Panc1 (cell line): ENCODE results near the gene HOTAIR. TPM values are rescaled to one million over a fixed set of nuclear protein-coding genes. Genes with fewer than 3 reads are reported as not detected.

ENCODE experiments used
- ATAC-seq: fragments of 200-7000 bp; cut with Tn5 transposase; 2 replicates; pipeline ENCODE4 v1.9.1; 2020; ENCODE audit warnings: mild to moderate bottlenecking, moderate library complexity
- BruUV-seq: library from RNA; stranded (reverse); fragments of 400-500 nt; replicated peaks from 2 replicates; lab custom pipeline; 2021; lab: Mats Ljungman, UMichigan
- CTCF ChIA-PET: fragments of 300-600 bp; sonication (Branson Sonifier 250); formaldehyde crosslinking; loops from one replicate; lab custom pipeline; 2022; ENCODE audit warnings: antibody characterized with exemption; lab: Charles Lee
- POLR2A ChIA-PET: fragments of 300-600 bp; sonication (Branson Sonifier 250); formaldehyde crosslinking; loops from one replicate; lab custom pipeline; 2022; ENCODE audit warnings: antibody characterized with exemption; lab: Charles Lee
- DNase-seq: peaks from one replicate; pipeline ENCODE4 v3.0.0-alpha.2; 2010; ENCODE audit warnings: low read depth, low spot score
- H3K27ac ChIP-seq: 2 replicates; pipeline ENCODE4 v1.5.1; 2011; ENCODE audit warnings: mild to moderate bottlenecking, low read length, inconsistent platforms
- H3K27me3 ChIP-seq: fragments of 200-500 bp; sonication (Bioruptor generic); 2 replicates; pipeline ENCODE4 v1.6.0; 2014; ENCODE audit warnings: low read length, inconsistent platforms; ENCODE audit not compliant: control insufficient read depth, insufficient read depth
- H3K36me3 ChIP-seq: fragments of 200-500 bp; sonication (Bioruptor generic); 2 replicates; pipeline ENCODE4 v1.5.1; 2014; ENCODE audit warnings: inconsistent platforms, mild to moderate bottlenecking, low read length, moderate library complexity; ENCODE audit not compliant: control insufficient read depth, insufficient read depth
- H3K4me1 ChIP-seq: 2 replicates; pipeline ENCODE4 v1.5.1; 2011; ENCODE audit warnings: inconsistent platforms, mild to moderate bottlenecking, low read length, moderate library complexity; ENCODE audit not compliant: control insufficient read depth, insufficient read depth
- H3K4me3 ChIP-seq, 2 experiments: 2 replicates each; pipeline ENCODE4 v1.5.1; 2011 to 2012; ENCODE audit warnings: low read depth in 2 of 2, low read length in 2 of 2, mild to moderate bottlenecking in 2 of 2, inconsistent platforms in 1 of 2, moderate library complexity in 1 of 2
- H3K9me3 ChIP-seq: fragments of 200-500 bp; sonication (Bioruptor generic); 2 replicates; pipeline ENCODE4 v1.5.1; 2014; ENCODE audit warnings: low read depth, mild to moderate bottlenecking, inconsistent platforms, low read length, moderate library complexity; ENCODE audit not compliant: control insufficient read depth, insufficient read depth
- POLR2AphosphoS5 ChIP-seq: IDR thresholded peaks from 2 replicates; pipeline ENCODE4 v1.6.1; 2012; ENCODE audit warnings: mild to moderate bottlenecking, low read depth, low read length, moderate library complexity
- SIN3A ChIP-seq: IDR thresholded peaks from 2 replicates; pipeline ENCODE4 v1.6.1; 2012; ENCODE audit warnings: low read depth, mild to moderate bottlenecking, low read length, moderate library complexity, borderline replicate concordance; ENCODE audit not compliant: insufficient read depth
- TCF7L2 ChIP-seq: IDR thresholded peaks from 2 replicates; pipeline ENCODE4 v1.6.1; 2011; ENCODE audit warnings: mild to moderate bottlenecking, low read depth, low read length, inconsistent platforms
- in situ Hi-C: cut with HindIII; loops from 2 replicates; pipeline ENCODE4 v1.10.0; 2016; ENCODE audit warnings: low sequenced_read_pairs, low pct_unique_long_range_greater_than_20kb
- intact Hi-C: fragments of 100-400 bp; cut with micrococcal nuclease; formaldehyde crosslinking; loops from one replicate; pipeline ENCODE4 v1.10.0; 2022; ENCODE audit not compliant: unreplicated experiment
- microRNA-seq: library from miRNA; unstranded; fragments of <30 nt; microRNA quantifications from one replicate; pipeline ENCODE4 v1.1.0, GENCODE V29; 2020; ENCODE audit not compliant: unreplicated experiment
- total RNA-seq: library from RNA; stranded (reverse); gene quantifications from one replicate; pipeline ENCODE4 v1.2.1, GENCODE V29; 2021; ENCODE audit not compliant: unreplicated experiment
- TF ChIP-seq, protein P1 (sequence below): fragments of 450-650 bp; IDR thresholded peaks from 2 replicates; pipeline ENCODE4 v1.5.1; 2017; ENCODE audit warnings: mild to moderate bottlenecking
- TF ChIP-seq, protein P2 (sequence below), 2 experiments: IDR thresholded peaks; 2 replicates each; pipeline ENCODE4 v1.6.1; 2011 to 2012; ENCODE audit warnings: low read depth in 2 of 2, control low read depth in 1 of 2, low read length in 1 of 2, mild to moderate bottlenecking in 1 of 2, moderate library complexity in 1 of 2; ENCODE audit not compliant: insufficient read depth in 1 of 2

HOTAIR gene
- total RNA-seq, 1 experiment from 2014 or later: 31.7 TPM

DNA sequence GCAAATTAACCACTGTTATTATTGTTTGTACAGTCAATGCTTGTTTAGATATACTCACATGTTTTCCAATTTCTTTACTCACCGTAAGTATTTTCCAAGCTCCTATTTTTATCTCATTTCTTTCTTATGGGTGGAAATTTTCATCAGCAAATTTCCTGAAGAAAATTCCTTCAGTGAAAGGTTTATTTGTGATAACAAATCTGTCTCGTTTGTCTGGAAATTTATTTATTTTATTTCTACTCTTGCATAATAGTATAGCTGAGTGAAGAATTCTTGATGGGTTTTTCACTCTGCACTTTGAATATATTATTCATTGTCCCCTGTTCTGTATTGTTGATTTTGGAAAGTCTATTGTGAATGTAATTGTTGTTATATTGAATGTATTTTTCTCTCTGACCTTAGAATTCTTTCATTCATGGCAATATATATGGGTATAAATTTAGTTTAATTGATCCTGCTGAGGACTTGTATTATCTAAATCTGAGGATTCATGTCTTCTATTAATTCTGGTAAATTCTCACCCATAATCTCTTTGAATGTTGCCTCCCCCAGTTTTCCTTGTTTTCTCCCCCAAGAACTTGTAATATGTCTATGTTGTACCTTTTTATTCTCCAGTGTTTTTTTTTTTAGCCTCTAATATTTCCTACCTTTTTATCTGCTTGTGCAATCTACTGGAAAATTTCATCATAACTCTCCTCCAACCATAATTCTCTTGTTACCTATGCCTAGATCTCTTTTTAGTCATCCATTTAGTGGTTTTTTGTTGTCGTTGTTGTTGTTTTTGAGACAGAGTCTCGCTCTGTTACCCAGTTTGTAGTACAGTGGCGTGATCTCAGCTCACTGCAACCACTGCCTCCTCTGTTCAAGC is 57.7 kb downstream of the HOTAIR start:
- Histone ChIP-seq H3K4me3 (no peak overlapping the region), H3K27ac (no peak overlapping the region; the same call in 1 of the 2 replicates), H3K27me3 (no peaks in the 10 kb centered on the region), H3K9me3 (no peaks in the 10 kb centered on the region), H3K4me1 (no peaks in the 10 kb centered on the region), H3K36me3 (no peaks in the 10 kb centered on the region)
- ChIA-PET CTCF (no interaction called here), POLR2A (no interaction called here)
- no peak for ATAC-seq
- intact Hi-C loops: no loop called here
- in situ Hi-C loops: no loop called here
- BruUV-seq: no TSS peak
- DNase-seq: no peak
- TF ChIP-seq POLR2AphosphoS5: no peak
- TF ChIP-seq, protein P1, sequence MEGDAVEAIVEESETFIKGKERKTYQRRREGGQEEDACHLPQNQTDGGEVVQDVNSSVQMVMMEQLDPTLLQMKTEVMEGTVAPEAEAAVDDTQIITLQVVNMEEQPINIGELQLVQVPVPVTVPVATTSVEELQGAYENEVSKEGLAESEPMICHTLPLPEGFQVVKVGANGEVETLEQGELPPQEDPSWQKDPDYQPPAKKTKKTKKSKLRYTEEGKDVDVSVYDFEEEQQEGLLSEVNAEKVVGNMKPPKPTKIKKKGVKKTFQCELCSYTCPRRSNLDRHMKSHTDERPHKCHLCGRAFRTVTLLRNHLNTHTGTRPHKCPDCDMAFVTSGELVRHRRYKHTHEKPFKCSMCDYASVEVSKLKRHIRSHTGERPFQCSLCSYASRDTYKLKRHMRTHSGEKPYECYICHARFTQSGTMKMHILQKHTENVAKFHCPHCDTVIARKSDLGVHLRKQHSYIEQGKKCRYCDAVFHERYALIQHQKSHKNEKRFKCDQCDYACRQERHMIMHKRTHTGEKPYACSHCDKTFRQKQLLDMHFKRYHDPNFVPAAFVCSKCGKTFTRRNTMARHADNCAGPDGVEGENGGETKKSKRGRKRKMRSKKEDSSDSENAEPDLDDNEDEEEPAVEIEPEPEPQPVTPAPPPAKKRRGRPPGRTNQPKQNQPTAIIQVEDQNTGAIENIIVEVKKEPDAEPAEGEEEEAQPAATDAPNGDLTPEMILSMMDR: no peak
- no peak for TF ChIP-seq SIN3A
- TF ChIP-seq, protein P2, sequence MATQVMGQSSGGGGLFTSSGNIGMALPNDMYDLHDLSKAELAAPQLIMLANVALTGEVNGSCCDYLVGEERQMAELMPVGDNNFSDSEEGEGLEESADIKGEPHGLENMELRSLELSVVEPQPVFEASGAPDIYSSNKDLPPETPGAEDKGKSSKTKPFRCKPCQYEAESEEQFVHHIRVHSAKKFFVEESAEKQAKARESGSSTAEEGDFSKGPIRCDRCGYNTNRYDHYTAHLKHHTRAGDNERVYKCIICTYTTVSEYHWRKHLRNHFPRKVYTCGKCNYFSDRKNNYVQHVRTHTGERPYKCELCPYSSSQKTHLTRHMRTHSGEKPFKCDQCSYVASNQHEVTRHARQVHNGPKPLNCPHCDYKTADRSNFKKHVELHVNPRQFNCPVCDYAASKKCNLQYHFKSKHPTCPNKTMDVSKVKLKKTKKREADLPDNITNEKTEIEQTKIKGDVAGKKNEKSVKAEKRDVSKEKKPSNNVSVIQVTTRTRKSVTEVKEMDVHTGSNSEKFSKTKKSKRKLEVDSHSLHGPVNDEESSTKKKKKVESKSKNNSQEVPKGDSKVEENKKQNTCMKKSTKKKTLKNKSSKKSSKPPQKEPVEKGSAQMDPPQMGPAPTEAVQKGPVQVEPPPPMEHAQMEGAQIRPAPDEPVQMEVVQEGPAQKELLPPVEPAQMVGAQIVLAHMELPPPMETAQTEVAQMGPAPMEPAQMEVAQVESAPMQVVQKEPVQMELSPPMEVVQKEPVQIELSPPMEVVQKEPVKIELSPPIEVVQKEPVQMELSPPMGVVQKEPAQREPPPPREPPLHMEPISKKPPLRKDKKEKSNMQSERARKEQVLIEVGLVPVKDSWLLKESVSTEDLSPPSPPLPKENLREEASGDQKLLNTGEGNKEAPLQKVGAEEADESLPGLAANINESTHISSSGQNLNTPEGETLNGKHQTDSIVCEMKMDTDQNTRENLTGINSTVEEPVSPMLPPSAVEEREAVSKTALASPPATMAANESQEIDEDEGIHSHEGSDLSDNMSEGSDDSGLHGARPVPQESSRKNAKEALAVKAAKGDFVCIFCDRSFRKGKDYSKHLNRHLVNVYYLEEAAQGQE (IDR thresholded peaks at IDR 0.05; ENCODE audit: insufficient read depth in 1 of 2, low read depth in 2 of 2, low read length in 1 of 2): no peak
- no peak for TF ChIP-seq TCF7L2

Small RNAs within 50 kb of the gene (microRNA-seq; reads per million reads assigned to microRNA genes)
- gene MIR196A2: 6,126 reads per million, percentile 93 among the genes with 10 or more reads in this experiment

Other genes with a start within 250 kb of the HOTAIR start
- gene CALCOCO1, start 247.5 kb downstream of the HOTAIR start, total RNA-seq: 48.0 TPM
- gene CISTR, start 223.0 kb downstream of the HOTAIR start, total RNA-seq: not detected
- 93.5 TPM for gene HOXC13, start 36.1 kb downstream of the HOTAIR start, total RNA-seq
- gene HOXC12, start 20.1 kb downstream of the HOTAIR start, total RNA-seq: 5.1 TPM
- 17.0 TPM for gene HOXC11, start 1.8 kb downstream of the HOTAIR start, total RNA-seq
- 154 TPM for gene HOXC10, start 10.2 kb upstream of the HOTAIR start, total RNA-seq
- 37.2 TPM for gene HOXC9, start 25.2 kb upstream of the HOTAIR start, total RNA-seq
- 15.3 TPM for gene HOXC8, start 34.0 kb upstream of the HOTAIR start, total RNA-seq
- 52.2 TPM for gene HOXC6, start 53.5 kb upstream of the HOTAIR start, total RNA-seq
- 5.0 TPM for gene HOXC5, start 58.1 kb upstream of the HOTAIR start, total RNA-seq
- 22.7 TPM for gene HOXC4, start 78.9 kb upstream of the HOTAIR start, total RNA-seq
- 43.3 TPM for gene SMUG1, start 214.0 kb upstream of the HOTAIR start, total RNA-seq